GM23338 (cell line): Measurements from ENCODE around the gene MOCS3. TPM values are rescaled to one million over a fixed set of nuclear protein-coding genes. Genes with fewer than 3 reads are reported as not detected.

Experiments used
- ATAC-seq: fragments of 200-7000 bp; cut with Tn5 transposase; 3 replicates; pipeline ENCODE4 v1.9.1; 2020
- DNase-seq: peaks from one replicate; pipeline ENCODE4 v3.0.0-alpha.2; 2015; ENCODE audit warnings: low spot score
- H2AFZ ChIP-seq: fragments of 200-600 bp; sonication (generic); 2 replicates; pipeline ENCODE4 v1.8.0; 2016; ENCODE audit warnings: antibody characterized with exemption, mild to moderate bottlenecking, moderate library complexity
- H3F3A ChIP-seq: fragments of 200-600 bp; sonication (generic); replicated peaks from 2 replicates; pipeline ENCODE4 v1.8.0; 2017; ENCODE audit warnings: antibody characterized with exemption, mixed run types, low read depth
- H3K27ac ChIP-seq: fragments of 200-600 bp; sonication (generic); 2 replicates; pipeline ENCODE4 v1.6.1; 2016; ENCODE audit warnings: low read depth
- H3K27me3 ChIP-seq: fragments of 200-600 bp; sonication (generic); 2 replicates; pipeline ENCODE4 v1.8.0; 2016; ENCODE audit warnings: mild to moderate bottlenecking, mixed run types, moderate library complexity; ENCODE audit not compliant: insufficient read depth
- H3K36me3 ChIP-seq: fragments of 200-600 bp; sonication (generic); 2 replicates; pipeline ENCODE4 v1.8.0; 2016; ENCODE audit warnings: mild to moderate bottlenecking; ENCODE audit not compliant: insufficient read depth
- H3K4me1 ChIP-seq: fragments of 200-600 bp; sonication (generic); 2 replicates; pipeline ENCODE4 v1.8.0; 2016; ENCODE audit warnings: mild to moderate bottlenecking, moderate library complexity; ENCODE audit not compliant: insufficient read depth
- H3K4me2 ChIP-seq: fragments of 200-600 bp; sonication (generic); 2 replicates; pipeline ENCODE4 v1.7.1; 2017; ENCODE audit warnings: mixed run types
- H3K4me3 ChIP-seq: fragments of 200-600 bp; sonication (generic); 2 replicates; pipeline ENCODE4 v1.6.1; 2016; ENCODE audit warnings: mixed run types
- H3K79me2 ChIP-seq: fragments of 200-600 bp; sonication (generic); replicated peaks from 2 replicates; pipeline ENCODE4 v1.8.0; 2017; ENCODE audit warnings: mild to moderate bottlenecking; ENCODE audit not compliant: insufficient read depth
- H3K9me2 ChIP-seq: fragments of 200-600 bp; sonication (generic); 2 replicates; pipeline ENCODE4 v1.8.0; 2017; ENCODE audit not compliant: insufficient read depth
- H4K20me1 ChIP-seq: fragments of 200-600 bp; sonication (generic); replicated peaks from 2 replicates; pipeline ENCODE4 v1.8.0; 2017; ENCODE audit warnings: mild to moderate bottlenecking; ENCODE audit not compliant: insufficient read depth
- H3K27ac Mint-ChIP-seq: 2 replicates; pipeline ENCODE4 v1.8.0; 2020; ENCODE audit warnings: inconsistent platforms, mild to moderate bottlenecking, moderate library complexity, mixed read lengths
- H3K27me3 Mint-ChIP-seq: 3 replicates; pipeline ENCODE4 v1.8.0; 2022; ENCODE audit warnings: low read depth, mild to moderate bottlenecking, moderate library complexity, mixed read lengths, inconsistent platforms; ENCODE audit not compliant: insufficient read depth, poor library complexity
- H3K36me3 Mint-ChIP-seq: 3 replicates; pipeline ENCODE4 v1.8.0; 2021; ENCODE audit warnings: low read depth, mild to moderate bottlenecking, inconsistent platforms, moderate library complexity, mixed read lengths
- H3K4me1 Mint-ChIP-seq: 3 replicates; pipeline ENCODE4 v1.8.0; 2020; ENCODE audit warnings: mild to moderate bottlenecking, inconsistent platforms, mixed read lengths
- H3K4me3 Mint-ChIP-seq: 3 replicates; pipeline ENCODE4 v1.8.0; 2021; ENCODE audit warnings: moderate library complexity, mild to moderate bottlenecking, inconsistent platforms, mixed read lengths
- H3K9me3 Mint-ChIP-seq: 3 replicates; pipeline ENCODE4 v1.8.0; 2020; ENCODE audit warnings: moderate library complexity, mild to moderate bottlenecking, inconsistent platforms, mixed read lengths
- CREB1 ChIP-seq: fragments of 250-450 bp; sonication (Bioruptor Pico); IDR thresholded peaks from 2 replicates; pipeline ENCODE4 v1.5.0; 2020; ENCODE audit warnings: low read depth, mild to moderate bottlenecking, moderate library complexity
- JUNB ChIP-seq: IDR thresholded peaks from one replicate; pipeline ENCODE4 v1.6.1; 2016; ENCODE audit warnings: antibody characterized with exemption; ENCODE audit not compliant: unreplicated experiment
- NANOG ChIP-seq: IDR thresholded peaks from 2 replicates; pipeline ENCODE4 v1.6.1; 2016; ENCODE audit warnings: antibody characterized with exemption, borderline replicate concordance
- STAT1 ChIP-seq: IDR thresholded peaks from one replicate; pipeline ENCODE4 v1.6.1; 2016; ENCODE audit warnings: antibody characterized with exemption; ENCODE audit not compliant: unreplicated experiment
- ZNF114 ChIP-seq: fragments of 250-450 bp; sonication (Bioruptor Pico); IDR thresholded peaks from 2 replicates; pipeline ENCODE4 v1.5.0; 2020; ENCODE audit warnings: mild to moderate bottlenecking, moderate library complexity
- ZNF331 ChIP-seq: fragments of 250-450 bp; sonication (Bioruptor Pico); IDR thresholded peaks from 2 replicates; pipeline ENCODE4 v1.5.0; 2020; ENCODE audit warnings: low read depth, mild to moderate bottlenecking, moderate library complexity
- polyA plus RNA-seq: library from polyadenylated mRNA; unstranded; fragments of >200 nt; fragmentation: Nextera tagmentation; extraction: Ambion mirVana; gene quantifications from 2 replicates; pipeline ENCODE4 v1.2.1, GENCODE V29; 2016
- total RNA-seq: library from RNA; depleted of rRNA; stranded (reverse); fragments of >200 nt; shearing (Covaris generic); gene quantifications from 2 replicates; pipeline ENCODE4 v1.2.3, GENCODE V29; 2014
- TF ChIP-seq, protein P1 (sequence below): IDR thresholded peaks from 2 replicates; pipeline ENCODE4 v1.6.1; 2016; ENCODE audit warnings: antibody characterized with exemption
- TF ChIP-seq, protein P2 (sequence below): IDR thresholded peaks from one replicate; pipeline ENCODE4 v1.6.1; 2018; ENCODE audit warnings: antibody characterized with exemption; ENCODE audit not compliant: unreplicated experiment
- TF ChIP-seq, protein P3 (sequence below), 2 experiments: fragments of 200-600 bp in 1 of 2; sonication (generic) in 1 of 2; conservative IDR thresholded peaks; 2 replicates each; pipeline versions ENCODE4 v1.5.1 to v1.6.1; 2016 to 2017; ENCODE audit warnings: antibody characterized with exemption in 2 of 2, low read depth in 2 of 2, mild to moderate bottlenecking in 2 of 2, moderate library complexity in 1 of 2

The MOCS3 gene
- total and polyA plus RNA-seq, 2 experiments from 2014 or later: 2.2 to 9.1 TPM

DNA sequence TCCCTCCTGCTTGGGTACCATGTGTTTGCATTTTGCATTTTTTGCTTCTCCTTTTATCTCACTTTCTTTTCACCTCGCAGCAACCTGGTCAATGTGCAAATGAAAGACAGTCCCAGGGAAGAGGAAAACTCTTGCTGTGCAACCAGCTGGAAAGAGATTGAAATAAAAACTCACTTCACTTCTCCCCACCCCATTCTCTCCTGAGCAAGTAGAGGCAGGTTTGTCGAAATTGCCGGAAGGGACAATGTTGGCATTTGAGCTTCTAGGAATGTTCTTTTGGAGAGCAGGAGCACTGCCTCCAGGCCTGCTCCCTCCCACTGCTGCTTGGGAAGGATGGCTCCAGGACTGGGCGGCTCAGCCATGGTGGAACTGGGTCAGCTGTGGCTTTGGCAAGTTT, 33.7 kb downstream of the MOCS3 start (continued):
- TF ChIP-seq, protein P1, sequence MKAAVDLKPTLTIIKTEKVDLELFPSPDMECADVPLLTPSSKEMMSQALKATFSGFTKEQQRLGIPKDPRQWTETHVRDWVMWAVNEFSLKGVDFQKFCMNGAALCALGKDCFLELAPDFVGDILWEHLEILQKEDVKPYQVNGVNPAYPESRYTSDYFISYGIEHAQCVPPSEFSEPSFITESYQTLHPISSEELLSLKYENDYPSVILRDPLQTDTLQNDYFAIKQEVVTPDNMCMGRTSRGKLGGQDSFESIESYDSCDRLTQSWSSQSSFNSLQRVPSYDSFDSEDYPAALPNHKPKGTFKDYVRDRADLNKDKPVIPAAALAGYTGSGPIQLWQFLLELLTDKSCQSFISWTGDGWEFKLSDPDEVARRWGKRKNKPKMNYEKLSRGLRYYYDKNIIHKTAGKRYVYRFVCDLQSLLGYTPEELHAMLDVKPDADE: 0 out of 2 replicates have a peak, but pooled peaks have one; percentile 22
- TF ChIP-seq NANOG (peak; percentile 23; the same call in 1 of the 2 replicates), CREB1 (CRISPR knock-in tag) (no peak), JUNB (no peak)
- TF ChIP-seq, protein P2, sequence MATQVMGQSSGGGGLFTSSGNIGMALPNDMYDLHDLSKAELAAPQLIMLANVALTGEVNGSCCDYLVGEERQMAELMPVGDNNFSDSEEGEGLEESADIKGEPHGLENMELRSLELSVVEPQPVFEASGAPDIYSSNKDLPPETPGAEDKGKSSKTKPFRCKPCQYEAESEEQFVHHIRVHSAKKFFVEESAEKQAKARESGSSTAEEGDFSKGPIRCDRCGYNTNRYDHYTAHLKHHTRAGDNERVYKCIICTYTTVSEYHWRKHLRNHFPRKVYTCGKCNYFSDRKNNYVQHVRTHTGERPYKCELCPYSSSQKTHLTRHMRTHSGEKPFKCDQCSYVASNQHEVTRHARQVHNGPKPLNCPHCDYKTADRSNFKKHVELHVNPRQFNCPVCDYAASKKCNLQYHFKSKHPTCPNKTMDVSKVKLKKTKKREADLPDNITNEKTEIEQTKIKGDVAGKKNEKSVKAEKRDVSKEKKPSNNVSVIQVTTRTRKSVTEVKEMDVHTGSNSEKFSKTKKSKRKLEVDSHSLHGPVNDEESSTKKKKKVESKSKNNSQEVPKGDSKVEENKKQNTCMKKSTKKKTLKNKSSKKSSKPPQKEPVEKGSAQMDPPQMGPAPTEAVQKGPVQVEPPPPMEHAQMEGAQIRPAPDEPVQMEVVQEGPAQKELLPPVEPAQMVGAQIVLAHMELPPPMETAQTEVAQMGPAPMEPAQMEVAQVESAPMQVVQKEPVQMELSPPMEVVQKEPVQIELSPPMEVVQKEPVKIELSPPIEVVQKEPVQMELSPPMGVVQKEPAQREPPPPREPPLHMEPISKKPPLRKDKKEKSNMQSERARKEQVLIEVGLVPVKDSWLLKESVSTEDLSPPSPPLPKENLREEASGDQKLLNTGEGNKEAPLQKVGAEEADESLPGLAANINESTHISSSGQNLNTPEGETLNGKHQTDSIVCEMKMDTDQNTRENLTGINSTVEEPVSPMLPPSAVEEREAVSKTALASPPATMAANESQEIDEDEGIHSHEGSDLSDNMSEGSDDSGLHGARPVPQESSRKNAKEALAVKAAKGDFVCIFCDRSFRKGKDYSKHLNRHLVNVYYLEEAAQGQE: no peak

DNA sequence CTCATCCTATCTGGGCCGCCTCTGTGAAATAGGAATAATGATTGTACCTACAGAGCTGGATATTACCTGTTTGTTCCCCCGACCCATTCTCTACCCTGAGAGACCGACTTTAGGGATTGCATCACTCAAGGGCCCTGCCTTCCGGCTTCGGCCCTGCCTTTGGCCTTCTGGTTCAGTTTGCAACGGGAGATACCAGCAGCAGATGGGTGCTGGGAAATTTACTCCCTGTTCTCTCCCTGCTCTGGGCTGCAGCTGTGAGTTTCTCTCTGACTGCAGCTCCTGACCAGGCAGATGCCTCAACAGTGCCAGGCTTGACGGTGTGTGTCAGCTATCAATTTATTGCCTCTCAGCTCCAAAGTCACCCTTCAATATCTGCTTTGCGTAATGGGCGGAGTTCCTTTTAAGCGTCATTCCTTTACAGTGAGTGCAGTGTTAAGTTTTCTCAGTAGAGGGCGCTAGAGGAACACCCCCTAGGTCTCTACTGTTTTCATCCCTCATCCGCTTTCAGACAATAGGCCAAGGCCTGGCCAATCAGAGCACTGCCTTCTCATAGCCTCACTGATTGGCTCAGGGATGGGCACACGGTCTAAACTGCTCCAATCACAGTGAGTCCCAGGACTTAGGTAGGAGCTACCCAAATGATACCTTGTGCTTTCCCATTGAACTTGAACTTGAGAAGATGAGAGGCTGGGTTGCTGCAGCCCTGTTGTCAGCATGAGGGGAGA, 34.3 kb downstream of the MOCS3 start:
- no peaks in the 10 kb centered on the region for H3K79me2 ChIP-seq
- Mint-ChIP-seq H3K4me3 (peak overlapping the region; percentile 52), H3K36me3 (no peaks in the 10 kb centered on the region), H3K27ac (peak overlapping the region; percentile 97), H3K27me3 (peaks cover 23% of the 10 kb centered on the region), H3K9me3 (peaks cover 6% of the 10 kb centered on the region; the same call in 2 of the 3 replicates), H3K4me1 (peaks cover 31% of the 10 kb centered on the region)
- DNase-seq (peak; percentile 95), ATAC-seq (peak; percentile 93)
- no peaks in the 10 kb centered on the region for H3K36me3 ChIP-seq
- H3F3A ChIP-seq: 0 out of 2 replicates have a peak, but pooled peaks cover 3% of the 10 kb centered on the region
- peaks cover 12% of the 10 kb centered on the region; the same call in 1 of the 2 replicates for H3K4me1 ChIP-seq
- no peaks in the 10 kb centered on the region for H3K27me3 ChIP-seq
- 0 out of 2 replicates have a peak overlapping the region, but pooled peaks have one; percentile 14 for H2AFZ ChIP-seq
- no peaks in the 10 kb centered on the region for H4K20me1 ChIP-seq
- H3K27ac ChIP-seq: peak overlapping the region; percentile 86
- no peak for TF ChIP-seq ZNF331 (CRISPR knock-in tag)
- TF ChIP-seq STAT1: no peak
- TF ChIP-seq CREB1 (CRISPR knock-in tag): peak; percentile 81
- TF ChIP-seq, protein P3, sequence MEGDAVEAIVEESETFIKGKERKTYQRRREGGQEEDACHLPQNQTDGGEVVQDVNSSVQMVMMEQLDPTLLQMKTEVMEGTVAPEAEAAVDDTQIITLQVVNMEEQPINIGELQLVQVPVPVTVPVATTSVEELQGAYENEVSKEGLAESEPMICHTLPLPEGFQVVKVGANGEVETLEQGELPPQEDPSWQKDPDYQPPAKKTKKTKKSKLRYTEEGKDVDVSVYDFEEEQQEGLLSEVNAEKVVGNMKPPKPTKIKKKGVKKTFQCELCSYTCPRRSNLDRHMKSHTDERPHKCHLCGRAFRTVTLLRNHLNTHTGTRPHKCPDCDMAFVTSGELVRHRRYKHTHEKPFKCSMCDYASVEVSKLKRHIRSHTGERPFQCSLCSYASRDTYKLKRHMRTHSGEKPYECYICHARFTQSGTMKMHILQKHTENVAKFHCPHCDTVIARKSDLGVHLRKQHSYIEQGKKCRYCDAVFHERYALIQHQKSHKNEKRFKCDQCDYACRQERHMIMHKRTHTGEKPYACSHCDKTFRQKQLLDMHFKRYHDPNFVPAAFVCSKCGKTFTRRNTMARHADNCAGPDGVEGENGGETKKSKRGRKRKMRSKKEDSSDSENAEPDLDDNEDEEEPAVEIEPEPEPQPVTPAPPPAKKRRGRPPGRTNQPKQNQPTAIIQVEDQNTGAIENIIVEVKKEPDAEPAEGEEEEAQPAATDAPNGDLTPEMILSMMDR (conservative IDR thresholded peaks at IDR 0.05; ENCODE audit: low read depth in 2 of 2): peak; percentile 87 to 93
- TF ChIP-seq ZNF114: no peak
- H3K9me2 ChIP-seq: no peaks in the 10 kb centered on the region
- no peak overlapping the region; the same call in 1 of the 2 replicates for H3K4me3 ChIP-seq
- peak overlapping the region; percentile 55 for H3K4me2 ChIP-seq
